ENCODE results near the gene WIPF2.

DNA sequence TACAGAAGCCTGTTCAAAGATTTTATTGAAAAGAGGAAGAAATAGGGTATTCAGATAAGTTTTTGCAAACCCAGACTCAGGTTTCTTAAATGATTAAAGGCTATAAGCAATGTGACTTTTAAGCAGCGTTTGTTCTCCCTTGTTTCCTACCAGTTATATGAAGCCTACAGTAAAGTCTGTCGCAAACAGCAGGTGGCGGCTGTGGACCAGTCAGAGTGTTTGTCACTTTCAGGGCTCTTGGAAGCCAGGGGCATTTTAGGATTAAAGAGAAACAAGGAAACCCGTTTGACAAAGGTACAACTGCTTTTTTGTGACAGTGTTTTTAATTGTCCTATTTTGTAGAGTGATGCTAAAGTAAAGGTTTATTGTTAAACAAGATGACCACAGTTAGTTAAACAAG lies 82.2 kb downstream of the WIPF2 start:
- TF ChIP-seq, protein P1, sequence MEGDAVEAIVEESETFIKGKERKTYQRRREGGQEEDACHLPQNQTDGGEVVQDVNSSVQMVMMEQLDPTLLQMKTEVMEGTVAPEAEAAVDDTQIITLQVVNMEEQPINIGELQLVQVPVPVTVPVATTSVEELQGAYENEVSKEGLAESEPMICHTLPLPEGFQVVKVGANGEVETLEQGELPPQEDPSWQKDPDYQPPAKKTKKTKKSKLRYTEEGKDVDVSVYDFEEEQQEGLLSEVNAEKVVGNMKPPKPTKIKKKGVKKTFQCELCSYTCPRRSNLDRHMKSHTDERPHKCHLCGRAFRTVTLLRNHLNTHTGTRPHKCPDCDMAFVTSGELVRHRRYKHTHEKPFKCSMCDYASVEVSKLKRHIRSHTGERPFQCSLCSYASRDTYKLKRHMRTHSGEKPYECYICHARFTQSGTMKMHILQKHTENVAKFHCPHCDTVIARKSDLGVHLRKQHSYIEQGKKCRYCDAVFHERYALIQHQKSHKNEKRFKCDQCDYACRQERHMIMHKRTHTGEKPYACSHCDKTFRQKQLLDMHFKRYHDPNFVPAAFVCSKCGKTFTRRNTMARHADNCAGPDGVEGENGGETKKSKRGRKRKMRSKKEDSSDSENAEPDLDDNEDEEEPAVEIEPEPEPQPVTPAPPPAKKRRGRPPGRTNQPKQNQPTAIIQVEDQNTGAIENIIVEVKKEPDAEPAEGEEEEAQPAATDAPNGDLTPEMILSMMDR (conservative IDR thresholded peaks at IDR 0.05; ENCODE audit: low read depth in 2 of 2): peak; percentile 40 to 59; a peak in 3 of 4 replicates
- TF ChIP-seq EZH2phosphoT487 (IDR thresholded peaks at IDR 0.05; ENCODE audit: unreplicated experiment) (no peak), EZH2 (IDR thresholded peaks at IDR 0.05; ENCODE audit: low read depth, unreplicated experiment) (no peak), POLR2AphosphoS5 (IDR thresholded peaks at IDR 0.05; ENCODE audit: low read depth) (no peak), JUNB (IDR thresholded peaks at IDR 0.05; ENCODE audit: unreplicated experiment) (no peak), STAT1 (IDR thresholded peaks at IDR 0.05; ENCODE audit: unreplicated experiment) (no peak)
